ENCODE results near the gene JAK1.

GRCh38 chr1:64836802-64837201 lies 129.5 kb downstream of the JAK1 start:
- no peak for TF ChIP-seq REST (IDR thresholded peaks at IDR 0.05; ENCODE audit: low read depth)
- no peak for TF ChIP-seq TAF1 (IDR thresholded peaks at IDR 0.05; ENCODE audit: low read depth)
- no peak for TF ChIP-seq YY1 (IDR thresholded peaks at IDR 0.05; ENCODE audit: low read depth)

Measured in Ishikawa (cell line).